NOMO-1 treated with dmso at 0.1 percent for 144 hours (cell line): Measurements from ENCODE around the gene DDX52.
A peak's percentile ranks its signal among the peaks of the same experiment; 100 is the strongest.
"Not testable (repeated sequence)": the region's sequence is repeated elsewhere in the genome, so short reads cannot be mapped to it uniquely, and the experiment has no call there.

ENCODE experiments used
- DNase-seq: peaks from one replicate; lab custom pipeline; 2025; ENCODE audit not compliant: unreplicated experiment; lab: John Stamatoyannopoulos, UW

The DDX52 gene

DNA sequence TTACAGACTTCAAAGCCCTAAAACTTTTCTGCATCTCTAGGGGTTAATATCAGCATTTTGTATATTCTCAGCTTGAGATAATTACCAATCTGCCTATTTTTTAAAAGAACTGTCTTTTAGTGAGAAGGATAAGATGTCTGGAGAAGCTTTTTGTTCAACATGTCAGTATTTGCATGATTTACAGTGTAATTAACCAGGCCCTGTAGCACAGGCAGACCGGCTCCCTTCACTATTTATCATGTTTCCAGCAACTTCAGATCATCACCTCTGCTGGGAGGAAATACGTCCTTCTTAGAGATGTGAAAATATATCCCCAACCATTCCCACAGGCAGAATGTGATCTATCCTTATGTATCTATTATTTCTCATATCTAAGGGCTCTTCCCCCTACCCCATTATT lies 8.6 kb upstream of the DDX52 start:
- DNase-seq, result no peak

DNA sequence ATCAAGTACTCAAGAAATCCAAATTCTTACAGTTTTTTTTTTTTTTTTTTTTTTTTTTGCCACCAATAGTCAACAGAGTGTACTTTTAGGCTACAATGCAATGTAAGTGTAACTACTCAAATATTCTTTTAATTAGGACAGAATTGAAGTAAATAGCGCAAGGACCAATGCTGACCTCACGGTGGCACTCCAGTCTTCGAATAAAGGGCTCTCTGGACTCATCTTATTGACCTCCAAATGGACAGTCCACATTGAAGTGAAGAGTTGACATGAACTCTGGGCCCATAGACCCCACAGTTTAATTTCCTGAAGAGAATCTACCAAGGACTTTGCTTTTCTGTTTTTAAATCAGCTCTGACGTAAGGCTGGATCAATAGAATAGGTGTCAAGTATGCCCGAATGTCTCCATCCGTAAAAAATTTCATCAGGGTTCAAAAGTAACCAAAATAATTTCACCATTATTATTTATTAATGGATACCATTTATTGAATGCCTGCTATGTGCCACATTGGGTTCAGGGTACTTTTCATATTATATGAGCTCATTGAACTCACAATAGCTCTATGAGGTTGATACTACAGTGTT lies 7.3 kb upstream of the DDX52 start:
- DNase-seq, result no peak

DNA sequence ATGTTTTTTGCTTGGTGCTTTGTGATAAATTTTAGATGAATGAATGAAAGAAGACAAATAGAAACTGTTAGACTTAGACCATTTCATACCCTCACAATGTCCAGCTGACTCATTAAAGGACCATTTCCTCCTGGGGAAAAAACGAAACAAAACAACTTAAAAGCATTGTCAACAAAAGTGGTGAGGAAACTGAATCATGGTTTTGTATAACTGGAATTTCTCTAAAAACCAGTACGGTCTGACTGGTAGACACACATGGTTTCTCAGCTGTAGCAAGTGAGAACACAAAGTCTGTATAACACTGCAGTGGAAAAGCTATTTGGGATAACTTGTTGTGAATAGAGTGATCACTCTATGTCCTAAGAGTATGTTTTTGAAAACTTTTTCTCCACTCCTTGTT lies 5.3 kb upstream of the DDX52 start:
- no peak for DNase-seq

DNA sequence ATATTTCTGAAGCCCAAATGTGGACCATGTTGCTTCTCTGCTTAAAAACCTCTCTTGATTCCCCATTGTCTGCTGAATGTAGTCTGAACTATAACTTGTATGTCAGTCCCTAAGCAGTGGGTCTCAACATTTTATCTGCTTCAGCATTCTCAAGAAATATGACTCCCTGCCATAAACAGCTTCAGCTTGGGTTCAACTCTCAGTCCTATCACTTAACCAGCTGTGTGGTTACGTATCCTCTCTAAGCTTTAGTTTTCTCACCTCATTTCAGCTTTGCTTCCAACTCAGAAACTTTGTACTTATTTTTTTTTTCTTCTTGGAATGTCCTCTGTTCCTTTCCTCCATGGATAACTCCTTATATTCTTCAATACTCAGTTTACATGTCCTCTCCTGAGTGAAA lies 4.6 kb upstream of the DDX52 start:
- no peak for DNase-seq

DNA sequence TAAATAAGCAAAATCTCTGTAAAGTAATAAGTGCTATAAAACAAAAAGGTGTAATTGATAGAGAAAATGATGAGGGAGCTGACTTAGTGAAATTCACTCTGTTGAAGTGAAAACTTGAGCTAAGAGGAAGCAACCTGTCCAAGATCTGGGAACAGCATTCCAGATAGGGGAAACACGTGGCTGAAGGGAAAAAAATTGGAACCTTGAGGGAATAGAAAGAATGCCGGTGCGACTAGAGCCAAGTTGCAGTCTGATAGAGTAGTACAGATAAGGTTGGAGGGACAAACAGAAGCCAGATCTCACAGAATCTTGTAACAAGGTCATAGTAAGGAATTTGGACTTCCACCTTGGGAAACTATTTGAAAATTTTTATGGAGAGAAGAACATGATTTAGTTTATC lies 623 bp upstream of the DDX52 start:
- DNase-seq, result no peak

DNA sequence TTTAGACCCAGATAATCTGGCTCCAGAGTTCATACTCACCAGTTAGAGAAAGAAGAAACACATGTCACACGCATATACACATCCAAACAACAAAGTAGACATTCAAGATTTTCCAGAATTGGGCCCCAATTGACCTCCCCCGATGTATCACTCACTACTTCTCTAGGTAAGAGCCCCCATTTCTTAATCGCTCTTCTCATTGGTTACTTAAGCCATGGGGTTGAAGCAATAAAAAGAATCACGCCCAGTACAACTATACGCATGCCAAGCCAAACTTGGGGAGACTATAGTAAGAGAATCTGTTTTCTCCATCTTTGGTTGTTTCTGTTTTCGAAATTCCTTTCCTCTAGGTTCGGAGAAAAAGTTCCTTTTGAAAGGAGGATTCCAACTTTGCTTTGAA lies 565 bp downstream of the DDX52 start:
- DNase-seq, result no peak

DNA sequence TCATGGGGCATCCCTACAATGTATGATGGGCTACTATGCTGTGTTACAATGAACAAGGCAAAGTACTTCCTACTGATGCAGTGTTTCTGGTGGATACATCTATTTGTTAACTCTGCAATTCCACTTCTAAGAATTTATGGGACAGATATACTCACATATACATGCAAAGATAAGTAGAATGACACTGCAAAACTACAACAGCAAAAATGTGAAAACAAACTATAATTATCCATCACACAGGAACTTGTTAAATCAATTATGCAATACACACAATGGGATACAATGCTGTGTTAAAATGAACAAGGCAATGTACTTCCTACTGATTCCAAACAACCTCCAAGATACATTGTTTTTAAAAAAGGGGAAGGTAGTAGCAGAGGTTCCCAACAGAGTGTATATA lies 3.2 kb downstream of the DDX52 start:
- no peak for DNase-seq

DNA sequence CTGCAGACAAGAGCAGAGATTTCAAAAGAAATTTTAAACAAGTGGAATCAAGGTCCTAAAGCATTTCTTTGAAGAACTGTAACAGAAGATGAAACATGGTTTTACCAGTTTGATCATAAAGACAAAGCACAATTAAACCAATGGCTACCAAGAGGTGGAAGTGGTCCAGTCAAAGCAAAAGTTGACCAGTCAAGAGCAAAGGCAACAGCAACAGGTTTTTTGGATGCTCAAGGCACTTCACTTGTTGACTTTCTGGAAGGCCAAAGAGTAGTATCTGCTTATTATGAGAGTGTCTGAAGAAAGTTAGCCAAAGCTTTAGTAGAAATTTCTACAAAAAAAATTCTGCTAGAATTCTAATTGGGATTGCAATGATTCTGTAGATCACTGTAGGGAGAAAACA lies 5.3 kb downstream of the DDX52 start:
- no peak for DNase-seq

DNA sequence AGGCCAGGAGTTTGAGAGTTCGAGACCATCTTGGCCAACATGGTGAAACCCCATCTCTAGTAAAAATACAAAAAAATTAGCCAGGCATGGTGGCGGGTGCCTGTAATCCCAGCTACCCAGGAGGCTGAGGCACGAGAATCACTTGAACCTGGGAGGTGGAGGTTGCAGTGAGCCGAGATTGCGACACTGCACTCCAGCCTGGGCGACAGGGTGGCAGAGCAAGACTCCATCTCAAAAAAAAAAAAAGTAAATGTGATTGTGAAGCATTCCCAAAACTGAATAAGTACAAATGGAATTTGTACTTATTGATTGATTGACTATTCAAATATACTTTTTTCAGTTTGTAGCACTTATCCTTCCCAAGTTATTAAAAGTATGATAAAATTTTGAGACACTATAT lies 26.8 kb downstream of the DDX52 start:
- DNase-seq, result not testable (repeated sequence)

DNA sequence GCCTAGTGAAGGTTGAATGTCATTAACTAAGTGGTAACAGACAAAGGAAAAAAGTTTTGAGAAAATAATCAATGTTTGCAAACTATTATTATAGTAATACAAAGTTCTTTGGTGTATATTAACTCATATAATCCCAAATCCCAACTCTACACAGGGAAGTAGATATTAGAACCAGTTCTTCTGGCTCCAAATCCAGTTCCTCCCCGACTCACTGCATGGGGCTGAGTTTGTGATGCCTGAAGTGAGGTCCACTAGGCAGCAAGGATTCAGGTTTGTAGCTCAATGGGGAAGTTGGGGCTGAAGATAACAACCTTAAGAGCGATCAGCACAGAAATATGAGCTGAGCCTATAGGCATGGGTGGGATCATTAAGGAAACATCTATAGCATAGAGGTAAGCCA lies 28.4 kb downstream of the DDX52 start:
- no peak for DNase-seq

DNA sequence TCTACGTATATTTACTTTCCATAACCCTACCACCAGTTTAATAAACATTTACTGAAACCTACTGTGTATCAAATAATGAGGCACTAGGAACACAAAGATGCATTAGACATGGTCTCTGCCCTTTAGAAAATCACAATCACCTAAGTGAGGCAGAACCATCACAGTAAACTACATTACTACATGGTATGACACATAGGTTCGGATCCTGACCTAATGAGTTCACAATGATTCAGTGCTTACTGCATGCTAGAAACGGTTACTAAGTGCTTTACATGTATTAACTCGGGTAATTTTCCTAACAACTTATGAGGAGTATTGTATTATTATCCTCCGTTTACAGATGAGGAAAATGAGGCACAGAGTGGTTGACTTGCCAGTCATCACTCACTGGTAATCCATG lies 28.9 kb downstream of the DDX52 start:
- no peak for DNase-seq

DNA sequence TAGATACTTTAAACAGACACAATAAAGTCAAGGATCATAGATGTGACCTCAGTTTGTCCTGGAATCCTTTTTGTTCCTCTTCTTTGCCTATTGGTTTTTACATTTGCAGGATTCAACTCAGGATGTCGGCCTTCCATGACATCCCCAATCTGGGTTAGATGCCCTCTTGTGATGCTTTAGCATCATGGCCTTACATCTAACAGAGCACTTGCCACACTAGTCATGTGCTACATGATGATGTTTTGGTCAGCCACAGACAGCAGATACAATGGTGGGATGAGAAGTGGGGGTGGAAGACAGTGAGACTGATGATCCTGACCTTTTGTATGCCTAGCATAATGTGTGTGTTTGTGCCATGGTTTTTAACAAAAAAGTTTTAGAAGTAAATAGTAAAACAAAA lies 32.3 kb downstream of the DDX52 start:
- no peak for DNase-seq

DNA sequence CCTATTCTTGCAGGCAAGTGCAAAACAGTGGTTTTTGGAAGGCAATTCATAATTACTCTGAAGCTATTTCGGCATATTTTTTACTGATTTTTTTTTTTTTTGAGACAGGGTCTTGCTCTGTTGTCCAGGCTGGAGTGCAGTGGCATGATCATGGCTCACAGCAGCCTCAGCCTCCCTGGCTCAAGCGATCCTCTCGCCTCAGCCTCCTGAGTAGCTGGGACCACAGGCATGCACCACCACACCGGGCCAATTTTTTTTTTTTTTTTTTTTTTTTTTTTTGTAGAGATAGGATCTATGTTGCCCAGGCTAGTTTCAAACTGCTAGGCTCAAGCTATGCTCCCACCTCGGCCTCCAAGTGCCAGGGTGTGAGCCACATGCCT lies 33.2 kb downstream of the DDX52 start:
- DNase-seq, result not testable (repeated sequence)

DNA sequence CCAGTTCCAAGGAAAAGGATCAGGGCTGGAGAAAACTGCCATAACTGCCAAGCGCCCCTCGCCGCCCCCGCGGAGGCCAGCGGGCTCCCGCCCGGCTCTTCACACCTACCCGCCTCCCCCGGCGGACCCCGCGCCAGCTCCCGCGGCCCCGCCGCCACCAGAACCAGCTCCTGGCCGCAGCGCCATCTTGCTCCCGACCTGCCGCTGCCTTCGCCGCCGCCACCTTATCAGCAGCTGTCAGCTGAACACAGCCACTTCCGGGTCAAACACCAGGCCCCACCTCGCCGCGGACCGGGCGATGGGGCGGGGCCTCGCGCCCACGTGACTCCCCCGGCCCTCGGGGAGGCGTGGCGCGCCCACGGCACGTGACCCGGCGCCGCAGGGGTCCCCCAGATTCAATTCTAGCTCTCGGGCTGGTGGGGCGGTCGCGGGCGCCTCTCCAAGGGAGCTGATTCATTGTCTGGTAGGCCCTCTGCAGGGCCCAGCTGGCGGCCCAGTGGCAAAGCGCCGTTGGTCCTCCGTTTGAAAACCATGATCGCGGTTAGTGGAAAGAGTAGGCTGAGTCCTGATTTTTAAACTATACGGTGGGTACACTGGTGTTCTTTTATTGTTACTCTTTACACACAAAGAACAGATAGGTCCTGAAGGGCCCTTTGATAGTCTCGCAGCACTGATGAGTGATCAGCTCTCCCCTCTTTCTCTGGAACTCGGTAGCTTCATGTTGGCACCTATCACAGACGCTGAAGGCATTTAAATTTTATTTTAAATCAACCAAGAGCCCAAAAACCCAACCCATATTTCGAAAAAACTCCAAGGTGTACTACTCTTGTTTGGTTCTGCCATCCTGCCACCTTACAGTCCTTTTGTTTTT lies 33.8 kb downstream of the DDX52 start, which contains the start of gene SYNRG:
SYNRG (minus strand) TSS at position 249 of the 871 bp plus-strand sequence; CDS start at position 186, 63 bp downstream.
- DNase-seq, result peak; percentile 95

DNA sequence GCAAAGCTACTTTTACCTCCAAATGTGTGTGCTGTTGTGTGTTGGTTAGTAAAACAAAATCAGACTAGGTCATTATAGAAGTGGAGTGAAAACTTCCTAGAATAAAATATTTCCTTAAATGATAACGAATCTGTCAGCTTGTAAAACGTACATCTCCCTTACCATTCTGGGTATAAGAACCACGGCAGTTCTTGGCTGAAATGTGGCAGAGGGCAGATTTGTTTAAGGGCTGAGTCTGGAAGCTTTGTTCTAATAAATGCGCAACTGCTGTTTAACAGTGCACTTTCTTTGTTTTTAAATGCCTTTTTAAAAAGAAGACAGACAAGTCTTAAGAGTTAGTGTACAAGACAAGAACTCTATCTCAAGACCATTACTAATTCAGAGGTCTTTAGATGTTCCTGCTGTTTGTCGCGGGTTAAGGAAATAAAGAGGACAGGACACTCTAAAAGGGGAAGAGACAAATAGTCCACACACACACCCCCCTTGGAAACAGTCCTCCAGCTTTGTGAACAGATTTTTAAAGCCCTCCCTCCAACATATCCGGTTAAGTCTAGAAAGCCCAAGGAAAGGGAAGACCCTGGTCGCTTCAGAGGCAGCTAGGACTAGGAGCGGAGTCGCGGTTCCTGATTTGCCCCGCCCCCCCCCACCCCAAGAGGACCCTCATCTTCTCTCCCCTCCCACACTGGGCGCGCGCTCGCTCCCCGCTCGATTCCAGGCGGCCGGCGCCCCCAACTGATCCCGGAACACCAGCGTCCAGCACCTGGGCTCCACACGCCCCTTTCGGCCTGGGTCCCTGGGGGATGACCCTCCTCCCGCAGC lies 34.7 kb downstream of the DDX52 start:
- DNase-seq, result peak; percentile 49

DNA sequence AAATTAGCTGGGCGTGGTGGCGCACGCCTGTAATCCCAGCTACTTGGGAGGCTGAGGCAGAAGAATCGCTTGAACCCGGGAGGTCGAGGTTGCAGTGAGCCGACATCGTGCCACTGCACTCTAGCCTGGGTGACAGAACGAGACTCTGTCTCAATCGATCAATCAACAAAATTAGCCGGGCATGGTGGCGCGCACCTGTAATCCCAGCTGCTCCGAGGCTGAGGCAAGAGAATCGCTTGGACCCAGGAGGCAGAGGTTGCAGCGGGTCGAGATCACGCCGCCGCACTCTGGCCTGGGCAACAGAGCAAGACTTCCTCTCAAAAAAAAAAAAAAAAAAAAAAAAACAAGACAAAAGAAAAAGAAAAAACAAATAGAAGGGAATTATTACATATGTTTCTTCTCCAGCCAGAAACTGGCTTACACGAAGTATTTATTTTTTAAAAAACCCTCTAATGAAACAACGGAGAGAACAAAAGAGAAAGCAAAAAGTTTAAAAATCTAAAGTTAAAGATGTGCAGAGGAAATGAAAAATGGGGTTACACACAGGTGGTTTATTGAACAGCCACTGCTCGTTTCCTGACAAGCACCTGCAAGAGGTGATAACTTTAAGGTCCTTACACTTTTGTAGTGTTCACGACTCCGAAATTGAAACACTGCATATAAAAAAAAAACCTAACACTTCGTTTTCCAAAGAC lies 35.5 kb downstream of the DDX52 start:
- no peak for DNase-seq

DNA sequence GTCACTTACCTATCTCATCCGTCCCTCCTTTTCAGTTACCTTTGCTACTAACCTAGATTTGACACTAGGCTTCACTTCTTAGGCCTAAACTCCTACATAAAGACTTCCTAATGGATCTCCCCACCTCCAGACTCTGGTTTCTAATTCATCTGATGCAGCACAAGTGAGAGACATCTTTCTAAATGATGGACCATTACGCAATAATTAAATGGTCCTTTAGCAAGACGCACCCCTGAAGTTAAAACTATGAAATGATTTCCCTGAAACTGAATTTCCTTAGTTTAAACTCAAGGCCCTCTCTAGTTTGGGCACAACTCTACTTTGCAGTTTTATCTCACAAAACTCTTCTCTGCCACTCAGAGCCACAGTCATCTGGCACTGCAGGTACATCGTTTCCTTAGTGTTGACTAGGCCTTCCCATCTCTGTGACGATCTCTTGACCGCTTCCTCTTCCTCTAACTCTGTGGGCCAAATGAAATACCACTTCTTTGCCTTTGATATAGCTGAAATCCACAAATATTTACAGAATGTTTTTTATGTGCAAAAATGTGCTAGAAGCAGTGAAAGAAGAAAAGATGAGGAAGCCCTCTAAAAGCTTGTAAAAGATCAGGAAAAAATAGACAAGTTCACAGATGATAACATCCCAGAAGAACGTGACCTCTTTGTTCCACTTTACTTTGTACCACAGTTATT lies 37.3 kb downstream of the DDX52 start:
- peak; percentile 30 for DNase-seq

DNA sequence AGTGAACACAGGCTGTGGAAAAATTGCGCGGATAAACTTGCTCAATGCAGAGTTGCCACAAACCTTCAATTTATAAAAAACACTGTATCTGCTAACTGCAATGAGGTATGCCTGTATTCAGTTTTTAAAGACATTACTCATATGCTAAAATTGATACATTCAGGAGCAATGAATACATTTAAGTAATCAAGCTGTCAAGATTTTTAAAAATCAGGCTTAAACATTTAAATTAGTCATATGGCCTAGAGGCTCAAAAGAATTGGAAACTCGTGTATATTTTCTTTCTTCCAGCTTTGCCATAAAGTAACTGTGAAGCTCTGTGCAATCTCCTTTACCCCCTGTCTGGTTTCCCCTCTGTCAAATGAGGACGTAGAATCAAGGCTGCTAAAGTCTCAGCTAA lies 38.2 kb downstream of the DDX52 start:
- no peak for DNase-seq

DNA sequence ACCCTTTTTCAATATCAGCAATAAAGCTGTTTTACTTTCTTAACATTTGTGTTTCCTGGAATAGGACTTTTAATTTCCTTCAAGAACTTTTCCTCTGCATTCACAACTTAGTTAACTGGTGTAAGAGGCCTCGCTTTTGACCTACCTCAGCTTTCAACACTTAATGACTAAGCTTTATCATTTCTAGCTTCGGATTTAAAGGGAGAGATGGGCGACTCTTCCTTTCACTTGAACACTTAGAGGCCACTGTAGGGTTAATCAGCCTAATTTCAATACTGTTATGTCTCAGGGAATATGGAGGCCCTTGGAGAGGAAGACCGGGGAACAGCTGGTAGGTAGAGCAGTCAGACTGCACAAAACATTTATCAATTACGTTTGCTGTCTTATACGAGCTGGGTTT lies 38.7 kb downstream of the DDX52 start:
- no peak for DNase-seq

DNA sequence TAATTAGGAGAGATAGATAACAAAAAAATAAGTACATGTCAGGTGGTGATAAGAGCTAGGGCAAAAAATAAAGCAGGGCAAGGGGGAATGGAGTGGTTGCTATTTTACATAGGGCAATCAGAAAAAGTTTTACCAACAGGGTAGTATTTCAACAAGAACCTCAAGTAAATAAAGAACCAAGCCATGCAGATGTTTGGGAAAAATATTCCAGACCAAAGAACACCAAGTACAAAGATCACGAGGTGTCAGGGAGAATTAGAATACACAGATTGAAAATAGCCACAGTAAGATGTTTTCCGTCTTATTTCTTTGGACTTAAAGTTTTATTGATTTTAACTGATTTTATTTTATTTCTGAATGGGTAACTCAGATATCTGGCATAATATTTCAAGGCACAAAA lies 45.1 kb downstream of the DDX52 start:
- no peak for DNase-seq

DNA sequence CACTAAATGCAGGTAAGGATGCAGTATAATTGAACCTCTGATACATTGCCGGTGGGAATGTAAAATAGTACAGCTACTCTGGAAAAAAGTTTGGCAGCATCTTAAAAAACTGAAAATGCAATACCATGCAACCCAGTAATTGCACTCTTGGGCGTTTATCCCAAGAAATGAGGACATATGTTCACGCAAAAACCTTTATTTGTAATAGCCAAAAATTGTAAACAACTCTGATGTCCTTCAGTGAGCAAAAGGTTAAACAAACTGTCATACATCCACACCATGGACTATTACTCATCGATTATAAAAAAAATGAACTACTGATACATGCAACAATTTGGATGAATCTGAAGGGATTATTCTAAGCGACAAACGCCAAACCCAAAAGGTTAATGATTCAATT lies 51.0 kb downstream of the DDX52 start:
- DNase-seq, result no peak
